GM12864 (cell line): ENCODE results near the gene WFDC8.
"Not testable (repeated sequence)": the region's sequence is repeated elsewhere in the genome, so short reads cannot be mapped to it uniquely, and the experiment has no call there.

ENCODE experiments used
- DNase-seq: peaks from one replicate; pipeline ENCODE4 v3.0.0-alpha.2; 2011; ENCODE audit warnings: low read depth
- H3K4me3 ChIP-seq: 2 replicates; pipeline ENCODE4 v1.5.1; 2011; ENCODE audit warnings: mild to moderate bottlenecking, low read depth, low read length, control low read depth
- CTCF ChIP-seq: IDR thresholded peaks from 2 replicates; pipeline ENCODE4 v1.5.1; 2011; ENCODE audit warnings: low read depth, mild to moderate bottlenecking, moderate library complexity, low read length, control low read depth, inconsistent platforms; ENCODE audit errors: missing control alignments

The WFDC8 gene

GRCh38 chr20:45581702-45582101 is 2.6 kb upstream of the WFDC8 start:
- no peak overlapping the region for H3K4me3 ChIP-seq
- no peak for TF ChIP-seq CTCF
- no peak for DNase-seq

GRCh38 chr20:45578231-45578630 is 853 bp downstream of the WFDC8 start:
- no peak for DNase-seq
- no peak for TF ChIP-seq CTCF

GRCh38 chr20:45576995-45577394 is 2.1 kb downstream of the WFDC8 start:
- TF ChIP-seq CTCF, result no peak
- H3K4me3 ChIP-seq, result no peak overlapping the region
- no peak for DNase-seq

More at GRCh38 chr20:45578231-45578630, 853 bp downstream of the WFDC8 start:
- no peak overlapping the region for H3K4me3 ChIP-seq

GRCh38 chr20:45575931-45576330 is 3.2 kb downstream of the WFDC8 start:
- no peak overlapping the region for H3K4me3 ChIP-seq
- no peak for DNase-seq
- TF ChIP-seq CTCF, result no peak

GRCh38 chr20:45569650-45570049 is 9.4 kb downstream of the WFDC8 start:
- not testable (repeated sequence) for DNase-seq, H3K4me3 ChIP-seq

- no peak overlapping the region for H3K4me3 ChIP-seq
- TF ChIP-seq CTCF, result no peak
- DNase-seq, result no peak
Observed at GRCh38 chr20:45564760-45565276, 14.3 kb downstream of the WFDC8 start.

GRCh38 chr20:45555198-45555597 is 23.9 kb downstream of the WFDC8 start:
- DNase-seq, result no peak
- no peak for TF ChIP-seq CTCF
- no peak overlapping the region for H3K4me3 ChIP-seq
